H1 (cell line): ENCODE results near the gene NRXN3. TPM values are rescaled to one million over a fixed set of nuclear protein-coding genes. Genes with fewer than 3 reads are reported as not detected.

Source experiments
- CTCF ChIA-PET: fragments of 300-600 bp; sonication (Branson Sonifier 250); formaldehyde crosslinking; loops from one replicate; lab custom pipeline; 2021; ENCODE audit not compliant: partially characterized antibody; lab: Charles Lee
- POLR2A ChIA-PET: fragments of 300-600 bp; sonication (Branson Sonifier 250); formaldehyde crosslinking; loops from one replicate; lab custom pipeline; 2021; ENCODE audit warnings: inconsistent platforms; ENCODE audit not compliant: partially characterized antibody; lab: Charles Lee
- DNase-seq, 2 experiments: peaks; one replicate each; pipeline versions ENCODE4 v3.0.0 to v3.0.0-alpha.2; 2010 to 2022; ENCODE audit warnings: low spot score in 2 of 2, low read depth in 1 of 2, mixed read lengths in 1 of 2
- FAIRE-seq: peaks from 2 replicates; lab custom pipeline; 2011; peaks lifted over from hg19 to GRCh38; lab: Jason Lieb, UNC
- H2AFZ ChIP-seq: 2 replicates; pipeline ENCODE4 v1.8.1; 2012; ENCODE audit warnings: low read length, inconsistent platforms
- H2AK5ac ChIP-seq: 2 replicates; pipeline ENCODE4 v1.6.1; 2013; ENCODE audit warnings: low read depth, low read length
- H2BK120ac ChIP-seq: replicated peaks from 2 replicates; pipeline ENCODE3; 2013; ENCODE audit warnings: low read depth, low read length, inconsistent platforms
- H2BK12ac ChIP-seq: 2 replicates; pipeline ENCODE4 v1.6.1; 2013; ENCODE audit warnings: low read depth, low read length
- H2BK15ac ChIP-seq: 2 replicates; pipeline ENCODE4 v1.6.1; 2013; ENCODE audit warnings: low read length
- H2BK20ac ChIP-seq: 2 replicates; pipeline ENCODE4 v1.6.1; 2013; ENCODE audit warnings: low read length
- H2BK5ac ChIP-seq: 2 replicates; pipeline ENCODE4 v1.6.1; 2013; ENCODE audit warnings: low read depth, low read length
- H3K14ac ChIP-seq: 2 replicates; pipeline ENCODE4 v1.6.1; 2013; ENCODE audit warnings: inconsistent platforms; ENCODE audit not compliant: insufficient read length
- H3K18ac ChIP-seq: 2 replicates; pipeline ENCODE4 v1.6.1; 2013; ENCODE audit warnings: low read length; ENCODE audit errors: extremely low read depth
- H3K23ac ChIP-seq: 2 replicates; pipeline ENCODE4 v1.6.1; 2013; ENCODE audit warnings: inconsistent platforms; ENCODE audit not compliant: insufficient read length
- H3K23me2 ChIP-seq: 2 replicates; pipeline ENCODE4 v1.6.1; 2013; ENCODE audit warnings: low read depth, low read length
- H3K27ac ChIP-seq: 2 replicates; pipeline ENCODE4 v1.6.1; 2011; ENCODE audit warnings: low read depth, low read length, inconsistent platforms
- H3K27me3 ChIP-seq, 4 experiments: replicated peaks in 1 of 4; 1 replicate in 1 of 4; 2 replicates in 3 of 4; pipeline versions ENCODE4 v1.6.1 to v1.8.1; 2011 to 2013; ENCODE audit warnings: low read length in 3 of 4, mild to moderate bottlenecking in 3 of 4, inconsistent platforms in 2 of 4, mixed read lengths in 2 of 4, moderate library complexity in 1 of 4; ENCODE audit not compliant: control insufficient read depth in 3 of 4, insufficient read depth in 3 of 4; ENCODE audit errors: extremely low read depth in 1 of 4
- H3K36me3 ChIP-seq, 4 experiments: 2 replicates each; pipeline versions ENCODE4 v1.6.1 to v1.8.1; 2011 to 2013; ENCODE audit warnings: mild to moderate bottlenecking in 4 of 4, low read length in 3 of 4, moderate library complexity in 2 of 4, control low read depth in 1 of 4, inconsistent platforms in 1 of 4; ENCODE audit not compliant: insufficient read depth in 4 of 4, control insufficient read depth in 2 of 4
- H3K4ac ChIP-seq: replicated peaks from 2 replicates; pipeline ENCODE3; 2013; ENCODE audit warnings: low read length, low read depth, mixed read lengths, inconsistent platforms; ENCODE audit not compliant: insufficient read length
- H3K4me1 ChIP-seq, 4 experiments: replicated peaks in 1 of 4; 1 replicate in 1 of 4; 2 replicates in 3 of 4; pipeline versions ENCODE4 v1.6.1 to v1.8.1; 2011 to 2013; ENCODE audit warnings: low read length in 3 of 4, inconsistent platforms in 2 of 4, mixed read lengths in 1 of 4; ENCODE audit not compliant: insufficient read depth in 4 of 4, control insufficient read depth in 3 of 4
- H3K4me2 ChIP-seq, 2 experiments: 2 replicates each; pipeline versions ENCODE4 v1.6.1 to v1.8.1; 2011 to 2013; ENCODE audit warnings: low read depth in 2 of 2, low read length in 2 of 2, control low read depth in 1 of 2, inconsistent platforms in 1 of 2, mild to moderate bottlenecking in 1 of 2; ENCODE audit not compliant: insufficient read depth in 1 of 2
- H3K4me3 ChIP-seq, 4 experiments: fragments of 200-600, 300-600 bp in 1 of 4; sonication (generic), shearing (Covaris generic), sonication (Bioruptor Twin) in 1 of 4; 2 replicates each; pipeline versions ENCODE4 v1.5.1 to v1.8.1; 2011 to 2016; ENCODE audit warnings: low read length in 4 of 4, low read depth in 3 of 4, control low read depth in 2 of 4, inconsistent platforms in 2 of 4, mild to moderate bottlenecking in 2 of 4, mixed read lengths in 1 of 4, moderate library complexity in 1 of 4; ENCODE audit not compliant: insufficient read depth in 2 of 4; ENCODE audit errors: extremely low read depth in 1 of 4
- H3K56ac ChIP-seq: replicated peaks from 2 replicates; pipeline ENCODE3; 2013; ENCODE audit warnings: low read depth, mild to moderate bottlenecking, mixed read lengths, low read length, inconsistent platforms; ENCODE audit not compliant: insufficient read length
- H3K79me1 ChIP-seq: 2 replicates; pipeline ENCODE4 v1.6.1; 2013; ENCODE audit warnings: low read depth, low read length, control low read depth
- H3K79me2 ChIP-seq, 2 experiments: 2 replicates each; pipeline versions ENCODE4 v1.6.1 to v1.8.1; 2012 to 2013; ENCODE audit warnings: low read length in 2 of 2, mild to moderate bottlenecking in 2 of 2, inconsistent platforms in 1 of 2; ENCODE audit not compliant: insufficient read depth in 2 of 2, control insufficient read depth in 1 of 2
- H3K9ac ChIP-seq, 4 experiments: replicated peaks in 1 of 4; 1 replicate in 1 of 4; 2 replicates in 3 of 4; pipeline versions ENCODE4 v1.6.1 to v1.8.1; 2011 to 2013; ENCODE audit warnings: low read depth in 3 of 4, low read length in 3 of 4, control low read depth in 2 of 4, mild to moderate bottlenecking in 2 of 4, moderate library complexity in 2 of 4, inconsistent platforms in 1 of 4; ENCODE audit errors: extremely low read depth in 1 of 4
- H3K9me3 ChIP-seq, 2 experiments: 2 replicates each; pipeline versions ENCODE4 v1.6.1 to v1.8.1; 2012 to 2013; ENCODE audit warnings: mild to moderate bottlenecking in 2 of 2, moderate library complexity in 2 of 2, control low read depth in 1 of 2, inconsistent platforms in 1 of 2, low read depth in 1 of 2, low read length in 1 of 2, mixed read lengths in 1 of 2; ENCODE audit not compliant: insufficient read depth in 2 of 2
- H4K20me1 ChIP-seq, 2 experiments: replicated peaks in 1 of 2; 2 replicates each; pipeline versions ENCODE3 to v1.8.1; 2011 to 2013; ENCODE audit warnings: inconsistent platforms in 2 of 2, low read length in 2 of 2, mild to moderate bottlenecking in 1 of 2; ENCODE audit not compliant: insufficient read depth in 2 of 2, control insufficient read depth in 1 of 2
- H4K5ac ChIP-seq: 2 replicates; pipeline ENCODE4 v1.6.1; 2013; ENCODE audit warnings: low read length, low read depth, mixed read lengths, inconsistent platforms; ENCODE audit not compliant: insufficient read length
- H4K8ac ChIP-seq: 2 replicates; pipeline ENCODE4 v1.8.0; 2013; ENCODE audit warnings: mild to moderate bottlenecking, moderate library complexity, low read length, inconsistent platforms; ENCODE audit not compliant: insufficient read depth; ENCODE audit errors: extremely low read depth
- H4K91ac ChIP-seq: replicated peaks from 2 replicates; pipeline ENCODE3; 2013; ENCODE audit warnings: low read length, mixed read lengths, inconsistent platforms; ENCODE audit not compliant: insufficient read length
- GABPA ChIP-seq: IDR thresholded peaks from 2 replicates; pipeline ENCODE4 v1.6.1; 2011; ENCODE audit warnings: mild to moderate bottlenecking, low read length, moderate library complexity, borderline replicate concordance; ENCODE audit not compliant: insufficient read depth
- POLR2A ChIP-seq, 2 experiments: IDR thresholded peaks; 1 replicate in 1 of 2; 2 replicates in 1 of 2; pipeline ENCODE4 v1.6.1; 2011; ENCODE audit warnings: low read depth in 2 of 2, low read length in 2 of 2, mild to moderate bottlenecking in 2 of 2; ENCODE audit errors: control extremely low read depth in 1 of 2
- RBBP5 ChIP-seq: IDR thresholded peaks from 2 replicates; pipeline ENCODE4 v1.7.1; 2012; ENCODE audit warnings: low read depth, mild to moderate bottlenecking, inconsistent platforms, low read length, moderate library complexity, borderline replicate concordance
- WGBS, 2 experiments: shearing (Covaris generic) in 1 of 2; methylation state at CpG; one replicate each; pipeline versions ENCODE4 v1.1.6 to v1.1.7; 2013 to 2015; ENCODE audit warnings: low lambda C conversion rate in 2 of 2, mixed read lengths in 2 of 2, inconsistent platforms in 1 of 2, low coverage in 1 of 2, missing lambda C conversion rate in 1 of 2; ENCODE audit not compliant: insufficient replicate concordance in 2 of 2, insufficient coverage in 1 of 2, insufficient read length in 1 of 2; ENCODE audit errors: extremely low coverage in 1 of 2, missing lambda C conversion rate in 1 of 2; 5-methylcytosine and 5-hydroxymethylcytosine counted together
- polyA plus RNA-seq, 7 experiments: library from polyadenylated mRNA; depleted of rRNA in 3 of 7; stranded (reverse) in 5 of 7; unstranded in 2 of 7; fragments of >200 nt in 5 of 7; fragments of 200-250 nt in 2 of 7; gene quantifications; 1 replicate in 5 of 7; 2 replicates in 1 of 7; 4 replicates in 1 of 7; pipeline versions ENCODE4 v1.2.1 to v1.2.3, GENCODE V29; 2011 to 2013; ENCODE audit warnings: missing spikeins in 2 of 7, mixed read lengths in 2 of 7
- total RNA-seq: library from RNA; stranded (reverse); fragmentation: NEBNext Ultra II Directional; extraction: Animal tissue kit (Norgen Biotek cat#: 25700); gene quantifications from 2 replicates; pipeline ENCODE4 v1.2.1, GENCODE V29; 2021

NRXN3 gene
- total and polyA plus RNA-seq, 2 of the 8 experiments (the other 6 are each of a cell fraction or from before 2014, with no cell fraction given) = 2.6 to 4.1 TPM

DNA sequence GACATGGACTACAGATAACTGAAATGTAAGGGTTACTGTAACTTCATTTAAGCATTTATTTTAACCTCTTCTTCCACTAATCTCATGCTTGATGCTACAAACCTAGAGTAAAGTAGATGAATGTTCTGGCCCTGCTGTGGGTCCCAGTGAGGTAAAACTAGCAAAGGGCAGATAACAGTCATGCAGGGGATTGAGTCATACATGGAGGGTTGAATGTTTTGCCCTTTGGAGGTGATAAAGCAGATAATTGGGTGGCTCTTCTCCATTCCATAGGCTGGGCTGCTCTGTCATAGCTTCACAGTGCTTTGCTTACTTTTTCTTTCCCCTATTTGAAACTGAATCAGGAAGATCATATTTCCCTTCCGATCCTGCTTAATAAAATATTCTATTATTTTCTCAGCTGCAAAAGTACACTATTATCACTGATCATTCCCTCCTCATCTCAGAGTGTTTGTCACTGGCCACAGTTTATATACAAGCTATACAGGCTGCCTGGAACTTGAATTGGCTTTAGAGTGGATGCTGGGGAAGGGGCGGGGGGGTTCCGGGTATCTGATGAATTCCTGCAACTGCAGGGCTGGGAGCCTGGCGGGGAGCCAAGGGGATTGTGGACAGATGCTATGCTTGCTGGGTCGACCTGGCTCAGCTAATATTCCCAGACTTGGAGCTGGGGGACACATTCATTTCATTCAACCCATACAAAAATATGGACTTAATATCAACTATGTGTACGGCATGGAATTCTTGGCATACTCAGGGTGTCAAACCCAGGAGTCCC, 235.1 kb downstream of the NRXN3 start:
- Histone ChIP-seq H3K4me1 (peaks cover 0 to 12% (median 3%) of the 10 kb centered on the region in 4 experiments; a peak in 5 of 7 replicates), H3K27me3 (no peaks in the 10 kb centered on the region), H4K5ac (no peak overlapping the region), H3K18ac (no peak overlapping the region), H3K4ac (no peak overlapping the region), H4K91ac (no peak overlapping the region), H3K9ac (no peak overlapping the region), H2AK5ac (no peak overlapping the region), H2BK5ac (no peak overlapping the region), H3K9me3 (no peaks in the 10 kb centered on the region), H3K4me3 (no peak overlapping the region), H4K20me1 (no peaks in the 10 kb centered on the region), H3K23me2 (0 out of 2 replicates have a peak, but pooled peaks cover 4% of the 10 kb centered on the region), H2BK12ac (no peak overlapping the region), H3K23ac (no peak overlapping the region), H3K27ac (no peak overlapping the region), H3K79me1 (no peaks in the 10 kb centered on the region), H3K4me2 (no peak overlapping the region), H2AFZ (no peak overlapping the region), H3K56ac (no peak overlapping the region), H3K14ac (no peak overlapping the region), H4K8ac (no peak overlapping the region), H2BK20ac (no peak overlapping the region), H2BK15ac (no peak overlapping the region), H3K36me3 (no peaks in the 10 kb centered on the region), H2BK120ac (no peak overlapping the region), H3K79me2 (no peaks in the 10 kb centered on the region)
- 73% methylated on average over 6 of the region's 6 CpGs; no CpG with 5 or more reads in 1 of the 2 experiments for WGBS, 2 experiments
- ChIA-PET CTCF (interaction anchor here (1.1 kb wide), 1 partner anchor 178 kb away, joined by 3 read pairs; no protein-coding TSS in a partner anchor), POLR2A (no interaction called here)
- DNase-seq = no peak
- TF ChIP-seq RBBP5 = no peak
- no peak for TF ChIP-seq POLR2A (IDR thresholded peaks at IDR 0.05; ENCODE audit: control extremely low read depth in 1 of 2, low read depth in 2 of 2, low read length in 2 of 2)
- TF ChIP-seq GABPA = no peak
- FAIRE-seq = no peak
